DND-41 (cell line): Measurements from ENCODE around the gene C1QTNF1.

Experiments
- CTCF ChIP-seq: IDR thresholded peaks from 2 replicates; pipeline ENCODE4 v1.5.1; 2012; ENCODE audit warnings: borderline replicate concordance, low read length, moderate library complexity, mild to moderate bottlenecking; ENCODE audit not compliant: poor library complexity, severe bottlenecking; ENCODE audit errors: extremely low read depth
- EZH2 ChIP-seq: IDR thresholded peaks from 3 replicates; pipeline ENCODE4 v1.6.1; 2012; ENCODE audit warnings: borderline replicate concordance, low read depth, mild to moderate bottlenecking, moderate library complexity, low read length, inconsistent platforms; ENCODE audit not compliant: severe bottlenecking

GRCh38 chr17:78977997-78978973 is 45.7 kb upstream of the C1QTNF1 start:
- TF ChIP-seq CTCF (peak; percentile 24), EZH2 (no peak)
